Adrenal gland (tissue), 5 donors: ENCODE data around the gene EVA1C.

Experiments
- CTCF ChIP-seq, 6 experiments: fragments of 450-650 bp in 4 of 6; fragments of 200-600 bp in 2 of 6; sonication (generic) in 1 of 6; IDR thresholded peaks; 1 replicate in 5 of 6; 2 replicates in 1 of 6; pipeline versions ENCODE4 v1.5.1 to v1.8.0; 2016 to 2021; ENCODE audit warnings: antibody characterized with exemption in 6 of 6, mild to moderate bottlenecking in 2 of 6, moderate library complexity in 1 of 6
- POLR2A ChIP-seq, 2 donors: fragments of 450-650 bp; IDR thresholded peaks; one replicate each; pipeline ENCODE4 v1.6.1; 2017; ENCODE audit warnings: antibody characterized with exemption in 2 of 2, mild to moderate bottlenecking in 2 of 2, moderate library complexity in 1 of 2
- donor health status: DM: no; HTN: no; CAD: no.

GRCh38 chr21:32529679-32530078 lies 117.2 kb downstream of the EVA1C start:
- no peak for TF ChIP-seq CTCF (IDR thresholded peaks at IDR 0.05)
- TF ChIP-seq POLR2A (IDR thresholded peaks at IDR 0.05), result no peak
